Testis (tissue), 3 donors: ENCODE data around the gene PLG. TPM values are rescaled to one million over a fixed set of nuclear protein-coding genes. Genes with fewer than 3 reads are reported as not detected.
A peak's percentile ranks its signal among the peaks of the same experiment; 100 is the strongest.
"Not testable (repeated sequence)": the region's sequence is repeated elsewhere in the genome, so short reads cannot be mapped to it uniquely, and the experiment has no call there.

ENCODE experiments used
- DNase-seq: peaks from one replicate; pipeline ENCODE4 v3.0.0-alpha.2; 2019
- H3K27ac ChIP-seq, 2 donors: fragments of 200-600 bp; sonication (generic); one replicate each; pipeline ENCODE4 v1.5.1; 2019
- H3K27me3 ChIP-seq: fragments of 200-600 bp; sonication (generic); one replicate; pipeline ENCODE4 v1.5.1; 2019
- H3K36me3 ChIP-seq: fragments of 200-600 bp; sonication (generic); one replicate; pipeline ENCODE4 v1.5.1; 2017; ENCODE audit warnings: low read depth; ENCODE audit errors: missing control alignments
- H3K4me1 ChIP-seq: fragments of 200-600 bp; sonication (generic); one replicate; pipeline ENCODE4 v1.5.1; 2019
- H3K4me3 ChIP-seq, 2 donors: fragments of 200-600 bp; sonication (generic); one replicate each; pipeline ENCODE4 v1.5.1; 2017 to 2019
- H3K9me3 ChIP-seq: fragments of 200-600 bp; sonication (generic); one replicate; pipeline ENCODE4 v1.5.1; 2017
- CTCF ChIP-seq, 3 experiments: fragments of 450-650 bp in 2 of 3; fragments of 200-600 bp in 1 of 3; sonication (generic) in 1 of 3; IDR thresholded peaks; one replicate each; pipeline ENCODE4 v1.5.1; 2016 to 2019; ENCODE audit warnings: antibody characterized with exemption in 3 of 3, mild to moderate bottlenecking in 2 of 3, moderate library complexity in 1 of 3
- POLR2A ChIP-seq: fragments of 450-650 bp; IDR thresholded peaks from one replicate; pipeline ENCODE4 v1.6.1; 2017; ENCODE audit warnings: antibody characterized with exemption, mild to moderate bottlenecking, moderate library complexity
- WGBS, 2 donors: methylation state at CpG; one replicate each; pipeline ENCODE4 v1.1.5; 2018; 5-methylcytosine and 5-hydroxymethylcytosine counted together
- intact Hi-C: fragments of 100-400 bp; cut with DNase I; formaldehyde crosslinking; loops from one replicate; pipeline ENCODE4 v1.15.1; 2023; ENCODE audit warnings: low total_unique reads
- polyA plus RNA-seq: library from polyadenylated mRNA; stranded (reverse); fragments of 350-450 nt; fragmentation: Illumina TruSeq; extraction: RNeasy Lipid Tissue Mini Kit (QIAGEN cat#74804); gene quantifications from one replicate; pipeline ENCODE4 v1.2.3, GENCODE V29; 2014; ENCODE audit warnings: low read depth, low replicate concordance; ENCODE audit not compliant: insufficient read depth
- total RNA-seq, 2 donors: library from RNA; depleted of rRNA; stranded (reverse); fragments of >200 nt; gene quantifications; one replicate each; pipeline ENCODE4 v1.2.3, GENCODE V29; 2016

PLG gene
- total and polyA plus RNA-seq, 3 donors from 2014 or later: 0.62 to 1.5 TPM; not detected in 1

- Histone ChIP-seq H3K27me3 (no peaks in the 10 kb centered on the region), H3K36me3 (no peaks in the 10 kb centered on the region), H3K4me3 (no peak overlapping the region), H3K9me3 (no peaks in the 10 kb centered on the region), H3K27ac (no peak overlapping the region), H3K4me1 (no peaks in the 10 kb centered on the region)
- peak; percentile 54 for DNase-seq
- WGBS, 2 donors: 43% methylated on average over 9 of the region's 9 CpGs
- TF ChIP-seq POLR2A (no peak), CTCF (IDR thresholded peaks at IDR 0.05) (peak in 2 of 3 experiments; percentile 38 to 40)
- intact Hi-C loops: no loop called here
Measured at GRCh38 chr6:160667639-160668481, 34.2 kb upstream of the PLG start.

GRCh38 chr6:160668589-160668988 lies 33.5 kb upstream of the PLG start:
- no peak for TF ChIP-seq POLR2A
- TF ChIP-seq CTCF (IDR thresholded peaks at IDR 0.05): no peak
- 81 to 83% methylated on average over 2 of the region's 2 CpGs for WGBS, 2 donors
- Histone ChIP-seq H3K9me3 (no peaks in the 10 kb centered on the region), H3K4me1 (no peaks in the 10 kb centered on the region), H3K27me3 (no peaks in the 10 kb centered on the region), H3K4me3 (no peak overlapping the region), H3K27ac (no peak overlapping the region), H3K36me3 (no peaks in the 10 kb centered on the region)
- DNase-seq: no peak
- intact Hi-C loops: no loop called here

GRCh38 chr6:160676418-160676817 lies 25.6 kb upstream of the PLG start:
- WGBS, 2 donors: 90 to 91% methylated on average over 5 of the region's 5 CpGs
- H3K27me3 ChIP-seq, H3K4me3 ChIP-seq, DNase-seq, H3K9me3 ChIP-seq, H3K27ac ChIP-seq, H3K36me3 ChIP-seq, H3K4me1 ChIP-seq, intact Hi-C loops: not testable (repeated sequence)

- no peak for TF ChIP-seq POLR2A
- no peak for TF ChIP-seq CTCF (IDR thresholded peaks at IDR 0.05)
- Histone ChIP-seq H3K4me3 (no peak overlapping the region), H3K9me3 (no peaks in the 10 kb centered on the region), H3K4me1 (no peaks in the 10 kb centered on the region), H3K27me3 (no peaks in the 10 kb centered on the region), H3K27ac (no peak overlapping the region), H3K36me3 (no peaks in the 10 kb centered on the region)
- 59 to 76% methylated on average over 4 of the region's 4 CpGs for WGBS, 2 donors
- DNase-seq: no peak
- intact Hi-C loops: no loop called here
Measured at GRCh38 chr6:160678230-160678629, 23.8 kb upstream of the PLG start.

- WGBS, 2 donors: 10 to 22% methylated on average over 13 to 42 of the region's 42 CpGs
- H3K27me3 ChIP-seq: no peaks in the 10 kb centered on the region
- intact Hi-C loops: no loop called here
- DNase-seq: peak; percentile 17
- H3K27ac ChIP-seq: no peak overlapping the region
- H3K4me1 ChIP-seq: no peaks in the 10 kb centered on the region
- no peaks in the 10 kb centered on the region for H3K9me3 ChIP-seq
- TF ChIP-seq CTCF (IDR thresholded peaks at IDR 0.05) (no peak), POLR2A (no peak)
- H3K4me3 ChIP-seq: peak overlapping the region; percentile 41 to 58
- no peaks in the 10 kb centered on the region for H3K36me3 ChIP-seq
Measured at GRCh38 chr6:160678744-160679401, 23.2 kb upstream of the PLG start.
